Measurements from ENCODE around the gene MBIP.

- no peak for TF ChIP-seq CTCF (IDR thresholded peaks at IDR 0.05; ENCODE audit: insufficient read depth, low read length, poor library complexity, severe bottlenecking)
- no peak for TF ChIP-seq EZH2phosphoT487 (conservative IDR thresholded peaks at IDR 0.05; ENCODE audit: low read length)
These were observed 12.7 kb upstream of the MBIP start for GRCh38 chr14:36333119-36333518.

All from SU-DHL-6 (cell line).